ENCODE measurements around the gene SLC24A5.

The SLC24A5 gene

DNA sequence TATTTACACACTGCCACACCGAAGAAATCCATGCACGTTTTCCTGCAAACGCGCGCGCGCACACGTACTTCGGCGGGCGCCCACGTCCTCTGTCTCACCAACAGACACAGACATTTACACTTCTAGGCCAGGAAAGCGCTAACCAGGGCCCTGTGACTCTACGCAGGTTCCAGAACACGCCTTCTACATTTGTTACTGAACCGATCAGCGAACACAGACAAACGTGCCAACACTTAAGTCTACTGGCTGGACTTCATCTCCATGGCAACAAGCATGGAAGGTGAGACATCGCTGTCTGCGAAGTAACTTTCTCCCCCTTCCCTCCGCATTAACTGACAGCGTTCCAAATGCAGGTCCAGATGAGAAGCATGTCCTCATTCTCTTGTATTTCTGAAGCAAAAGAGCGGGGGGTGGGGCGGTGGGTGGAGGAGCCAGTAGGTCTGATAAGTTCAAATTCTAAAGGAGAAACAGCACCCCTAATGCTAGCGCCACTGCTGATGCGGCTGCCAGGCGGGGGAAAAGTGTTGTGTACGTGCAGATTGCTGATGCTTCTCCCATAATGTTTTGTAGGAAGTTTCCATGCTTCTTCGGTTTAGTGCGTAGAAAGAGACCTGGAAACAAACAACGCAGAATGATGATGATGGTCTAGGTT lies 70.9 kb downstream of the SLC24A5 start, which contains the start of gene CTXN2:
Gene CTXN2 (plus strand): TSS at position 92 of the 652 bp plus-strand sequence. CDS start 9,636 bp downstream, outside the sequence.
- no peak for DNase-seq
